Panc1 (cell line): ENCODE measurements around the gene C3orf22. TPM values are rescaled to one million over a fixed set of nuclear protein-coding genes. Genes with fewer than 3 reads are reported as not detected.

Source experiments
- ATAC-seq: fragments of 200-7000 bp; cut with Tn5 transposase; 2 replicates; pipeline ENCODE4 v1.9.1; 2020; ENCODE audit warnings: mild to moderate bottlenecking, moderate library complexity
- BruUV-seq: library from RNA; stranded (reverse); fragments of 400-500 nt; replicated peaks from 2 replicates; lab custom pipeline; 2021; lab: Mats Ljungman, UMichigan
- CTCF ChIA-PET: fragments of 300-600 bp; sonication (Branson Sonifier 250); formaldehyde crosslinking; loops from one replicate; lab custom pipeline; 2022; ENCODE audit warnings: antibody characterized with exemption; lab: Charles Lee
- POLR2A ChIA-PET: fragments of 300-600 bp; sonication (Branson Sonifier 250); formaldehyde crosslinking; loops from one replicate; lab custom pipeline; 2022; ENCODE audit warnings: antibody characterized with exemption; lab: Charles Lee
- DNase-seq: peaks from one replicate; pipeline ENCODE4 v3.0.0-alpha.2; 2010; ENCODE audit warnings: low read depth, low spot score
- H3K27ac ChIP-seq: 2 replicates; pipeline ENCODE4 v1.5.1; 2011; ENCODE audit warnings: mild to moderate bottlenecking, low read length, inconsistent platforms
- H3K27me3 ChIP-seq: fragments of 200-500 bp; sonication (Bioruptor generic); 2 replicates; pipeline ENCODE4 v1.6.0; 2014; ENCODE audit warnings: low read length, inconsistent platforms; ENCODE audit not compliant: control insufficient read depth, insufficient read depth
- H3K36me3 ChIP-seq: fragments of 200-500 bp; sonication (Bioruptor generic); 2 replicates; pipeline ENCODE4 v1.5.1; 2014; ENCODE audit warnings: inconsistent platforms, mild to moderate bottlenecking, low read length, moderate library complexity; ENCODE audit not compliant: control insufficient read depth, insufficient read depth
- H3K4me1 ChIP-seq: 2 replicates; pipeline ENCODE4 v1.5.1; 2011; ENCODE audit warnings: inconsistent platforms, mild to moderate bottlenecking, low read length, moderate library complexity; ENCODE audit not compliant: control insufficient read depth, insufficient read depth
- H3K4me3 ChIP-seq, 2 experiments: 2 replicates each; pipeline ENCODE4 v1.5.1; 2011 to 2012; ENCODE audit warnings: low read depth in 2 of 2, low read length in 2 of 2, mild to moderate bottlenecking in 2 of 2, inconsistent platforms in 1 of 2, moderate library complexity in 1 of 2
- H3K9me3 ChIP-seq: fragments of 200-500 bp; sonication (Bioruptor generic); 2 replicates; pipeline ENCODE4 v1.5.1; 2014; ENCODE audit warnings: low read depth, mild to moderate bottlenecking, inconsistent platforms, low read length, moderate library complexity; ENCODE audit not compliant: control insufficient read depth, insufficient read depth
- POLR2AphosphoS5 ChIP-seq: IDR thresholded peaks from 2 replicates; pipeline ENCODE4 v1.6.1; 2012; ENCODE audit warnings: mild to moderate bottlenecking, low read depth, low read length, moderate library complexity
- SIN3A ChIP-seq: IDR thresholded peaks from 2 replicates; pipeline ENCODE4 v1.6.1; 2012; ENCODE audit warnings: low read depth, mild to moderate bottlenecking, low read length, moderate library complexity, borderline replicate concordance; ENCODE audit not compliant: insufficient read depth
- TCF7L2 ChIP-seq: IDR thresholded peaks from 2 replicates; pipeline ENCODE4 v1.6.1; 2011; ENCODE audit warnings: mild to moderate bottlenecking, low read depth, low read length, inconsistent platforms
- in situ Hi-C: cut with HindIII; loops from 2 replicates; pipeline ENCODE4 v1.10.0; 2016; ENCODE audit warnings: low sequenced_read_pairs, low pct_unique_long_range_greater_than_20kb
- intact Hi-C: fragments of 100-400 bp; cut with micrococcal nuclease; formaldehyde crosslinking; loops from one replicate; pipeline ENCODE4 v1.10.0; 2022; ENCODE audit not compliant: unreplicated experiment
- total RNA-seq: library from RNA; stranded (reverse); gene quantifications from one replicate; pipeline ENCODE4 v1.2.1, GENCODE V29; 2021; ENCODE audit not compliant: unreplicated experiment
- TF ChIP-seq, protein P1 (sequence below): fragments of 450-650 bp; IDR thresholded peaks from 2 replicates; pipeline ENCODE4 v1.5.1; 2017; ENCODE audit warnings: mild to moderate bottlenecking
- TF ChIP-seq, protein P2 (sequence below), 2 experiments: IDR thresholded peaks; 2 replicates each; pipeline ENCODE4 v1.6.1; 2011 to 2012; ENCODE audit warnings: low read depth in 2 of 2, control low read depth in 1 of 2, low read length in 1 of 2, mild to moderate bottlenecking in 1 of 2, moderate library complexity in 1 of 2; ENCODE audit not compliant: insufficient read depth in 1 of 2

Gene C3orf22
- total RNA-seq, 1 experiment from 2014 or later = not detected

DNA sequence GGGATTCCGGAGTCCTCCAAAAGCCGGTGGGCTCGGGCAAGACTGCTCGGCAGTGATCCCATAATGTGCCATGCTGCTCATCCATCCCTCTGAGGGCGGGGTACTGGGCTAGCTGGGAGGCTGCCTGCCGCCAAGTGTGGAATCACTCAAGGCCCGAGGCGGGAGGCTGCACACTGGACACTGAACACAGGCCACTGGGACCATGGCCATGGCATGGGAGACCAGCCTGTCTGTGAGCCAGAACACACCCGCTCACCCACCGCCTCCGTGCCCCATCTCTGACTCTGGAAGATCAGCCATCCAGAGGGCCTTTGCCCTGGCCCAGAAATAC, 1.4 kb downstream of the C3orf22 start:
- intact Hi-C loops = no loop called here
- DNase-seq (no peak), ATAC-seq (no peak)
- Histone ChIP-seq H3K4me3 (no peak overlapping the region), H3K27me3 (peaks cover 2% of the 10 kb centered on the region; the same call in 1 of the 2 replicates), H3K4me1 (no peaks in the 10 kb centered on the region), H3K36me3 (no peaks in the 10 kb centered on the region), H3K9me3 (no peaks in the 10 kb centered on the region), H3K27ac (no peak overlapping the region)
- BruUV-seq = no TSS peak
- TF ChIP-seq, protein P1, sequence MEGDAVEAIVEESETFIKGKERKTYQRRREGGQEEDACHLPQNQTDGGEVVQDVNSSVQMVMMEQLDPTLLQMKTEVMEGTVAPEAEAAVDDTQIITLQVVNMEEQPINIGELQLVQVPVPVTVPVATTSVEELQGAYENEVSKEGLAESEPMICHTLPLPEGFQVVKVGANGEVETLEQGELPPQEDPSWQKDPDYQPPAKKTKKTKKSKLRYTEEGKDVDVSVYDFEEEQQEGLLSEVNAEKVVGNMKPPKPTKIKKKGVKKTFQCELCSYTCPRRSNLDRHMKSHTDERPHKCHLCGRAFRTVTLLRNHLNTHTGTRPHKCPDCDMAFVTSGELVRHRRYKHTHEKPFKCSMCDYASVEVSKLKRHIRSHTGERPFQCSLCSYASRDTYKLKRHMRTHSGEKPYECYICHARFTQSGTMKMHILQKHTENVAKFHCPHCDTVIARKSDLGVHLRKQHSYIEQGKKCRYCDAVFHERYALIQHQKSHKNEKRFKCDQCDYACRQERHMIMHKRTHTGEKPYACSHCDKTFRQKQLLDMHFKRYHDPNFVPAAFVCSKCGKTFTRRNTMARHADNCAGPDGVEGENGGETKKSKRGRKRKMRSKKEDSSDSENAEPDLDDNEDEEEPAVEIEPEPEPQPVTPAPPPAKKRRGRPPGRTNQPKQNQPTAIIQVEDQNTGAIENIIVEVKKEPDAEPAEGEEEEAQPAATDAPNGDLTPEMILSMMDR = no peak
- TF ChIP-seq, protein P2, sequence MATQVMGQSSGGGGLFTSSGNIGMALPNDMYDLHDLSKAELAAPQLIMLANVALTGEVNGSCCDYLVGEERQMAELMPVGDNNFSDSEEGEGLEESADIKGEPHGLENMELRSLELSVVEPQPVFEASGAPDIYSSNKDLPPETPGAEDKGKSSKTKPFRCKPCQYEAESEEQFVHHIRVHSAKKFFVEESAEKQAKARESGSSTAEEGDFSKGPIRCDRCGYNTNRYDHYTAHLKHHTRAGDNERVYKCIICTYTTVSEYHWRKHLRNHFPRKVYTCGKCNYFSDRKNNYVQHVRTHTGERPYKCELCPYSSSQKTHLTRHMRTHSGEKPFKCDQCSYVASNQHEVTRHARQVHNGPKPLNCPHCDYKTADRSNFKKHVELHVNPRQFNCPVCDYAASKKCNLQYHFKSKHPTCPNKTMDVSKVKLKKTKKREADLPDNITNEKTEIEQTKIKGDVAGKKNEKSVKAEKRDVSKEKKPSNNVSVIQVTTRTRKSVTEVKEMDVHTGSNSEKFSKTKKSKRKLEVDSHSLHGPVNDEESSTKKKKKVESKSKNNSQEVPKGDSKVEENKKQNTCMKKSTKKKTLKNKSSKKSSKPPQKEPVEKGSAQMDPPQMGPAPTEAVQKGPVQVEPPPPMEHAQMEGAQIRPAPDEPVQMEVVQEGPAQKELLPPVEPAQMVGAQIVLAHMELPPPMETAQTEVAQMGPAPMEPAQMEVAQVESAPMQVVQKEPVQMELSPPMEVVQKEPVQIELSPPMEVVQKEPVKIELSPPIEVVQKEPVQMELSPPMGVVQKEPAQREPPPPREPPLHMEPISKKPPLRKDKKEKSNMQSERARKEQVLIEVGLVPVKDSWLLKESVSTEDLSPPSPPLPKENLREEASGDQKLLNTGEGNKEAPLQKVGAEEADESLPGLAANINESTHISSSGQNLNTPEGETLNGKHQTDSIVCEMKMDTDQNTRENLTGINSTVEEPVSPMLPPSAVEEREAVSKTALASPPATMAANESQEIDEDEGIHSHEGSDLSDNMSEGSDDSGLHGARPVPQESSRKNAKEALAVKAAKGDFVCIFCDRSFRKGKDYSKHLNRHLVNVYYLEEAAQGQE (IDR thresholded peaks at IDR 0.05; ENCODE audit: insufficient read depth in 1 of 2, low read depth in 2 of 2, low read length in 1 of 2) = no peak
- TF ChIP-seq POLR2AphosphoS5 (no peak), SIN3A (no peak), TCF7L2 (no peak)
- ChIA-PET CTCF (no interaction called here), POLR2A (no interaction called here)
- in situ Hi-C loops = no loop called here

DNA sequence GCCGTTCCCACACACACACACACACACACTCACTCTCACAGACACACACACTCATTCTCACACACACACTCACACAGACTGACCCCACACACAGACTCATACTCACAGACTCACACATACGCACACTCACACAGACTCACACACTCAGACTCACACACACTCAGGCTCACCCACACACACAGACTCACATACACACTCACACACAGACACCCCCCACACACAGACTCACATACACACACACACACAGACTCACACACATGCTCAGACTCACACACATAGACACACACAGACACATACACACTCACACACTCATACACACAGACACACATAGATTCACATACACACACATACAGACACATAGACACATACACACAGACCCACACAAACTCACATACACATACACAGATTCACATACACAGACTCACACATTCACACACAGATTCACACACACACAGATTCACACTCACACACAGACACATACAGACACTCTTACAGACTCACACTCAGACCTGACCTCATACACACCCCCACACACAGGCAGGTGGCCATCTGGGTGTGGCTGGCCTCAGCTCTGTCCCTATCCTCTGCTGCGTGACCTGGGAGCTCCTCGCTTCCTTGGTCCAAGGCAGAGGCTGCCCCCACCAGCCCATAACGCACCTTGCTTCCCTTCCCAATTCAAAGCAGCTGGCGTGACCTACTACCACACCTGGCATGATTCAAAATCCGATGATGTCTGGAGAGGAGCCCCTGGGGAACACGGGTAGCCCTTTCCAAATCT, 1.9 kb downstream of the C3orf22 start:
- intact Hi-C loops = no loop called here
- H3K27ac ChIP-seq = no peak overlapping the region
- TF ChIP-seq SIN3A (no peak), TCF7L2 (no peak), POLR2AphosphoS5 (no peak)
- TF ChIP-seq, protein P1 = no peak
- TF ChIP-seq, protein P2 (IDR thresholded peaks at IDR 0.05; ENCODE audit: insufficient read depth in 1 of 2, low read depth in 2 of 2, low read length in 1 of 2) = no peak
- H3K36me3 ChIP-seq = no peaks in the 10 kb centered on the region
- in situ Hi-C loops = no loop called here
- DNase-seq (no peak), ATAC-seq (no peak)
- no peak overlapping the region for H3K4me3 ChIP-seq
- peaks cover 1% of the 10 kb centered on the region; the same call in 1 of the 2 replicates for H3K27me3 ChIP-seq
- H3K4me1 ChIP-seq = no peaks in the 10 kb centered on the region
- no TSS peak for BruUV-seq
- ChIA-PET POLR2A (no interaction called here), CTCF (no interaction called here)
- no peaks in the 10 kb centered on the region for H3K9me3 ChIP-seq
